Colonic mucosa (tissue), 4 donors: Measurements from ENCODE around the gene SNX5. TPM values are rescaled to one million over a fixed set of nuclear protein-coding genes. Genes with fewer than 3 reads are reported as not detected.

ENCODE experiments used
- DNase-seq: peaks from one replicate; pipeline ENCODE4 v3.0.0-alpha.2; 2020
- H3K27ac ChIP-seq: fragments of 200-600 bp; one replicate; pipeline ENCODE4 v1.8.0; 2021
- H3K27me3 ChIP-seq: fragments of 200-600 bp; one replicate; pipeline ENCODE4 v1.8.0; 2021
- H3K36me3 ChIP-seq: fragments of 200-600 bp; one replicate; pipeline ENCODE4 v1.8.0; 2021
- H3K4me1 ChIP-seq: fragments of 200-600 bp; one replicate; pipeline ENCODE4 v1.8.0; 2021; ENCODE audit warnings: mild to moderate bottlenecking
- H3K4me3 ChIP-seq: fragments of 200-600 bp; one replicate; pipeline ENCODE4 v1.8.0; 2021
- H3K9ac ChIP-seq, 2 donors: one replicate each; pipeline ENCODE4 v1.7.0; 2013; ENCODE audit warnings: control low read depth in 2 of 2, low read depth in 2 of 2, low read length in 2 of 2
- H3K9me3 ChIP-seq: fragments of 200-600 bp; one replicate; pipeline ENCODE4 v1.8.0; 2021
- CTCF ChIP-seq: fragments of 200-600 bp; IDR thresholded peaks from one replicate; pipeline ENCODE4 v1.8.0; 2022; ENCODE audit warnings: antibody characterized with exemption, mild to moderate bottlenecking
- intact Hi-C: fragments of 100-400 bp; cut with DNase I; formaldehyde crosslinking; loops from one replicate; pipeline ENCODE4 v1.14.1; 2022
- total RNA-seq, 2 donors: library from RNA; stranded (reverse); fragmentation: NEBNext Ultra II Directional in 1 of 2; extraction: Animal tissue kit (Norgen Biotek cat#: 25700) in 1 of 2; gene quantifications; one replicate each; pipeline ENCODE4 v1.2.1, GENCODE V29; 2021
- donor health status: healthy.
- donor health status: DM: no; HTN: no; CAD: no.
- donor health status: DM: no; HTN: no; CAD: no.

Gene SNX5
- total RNA-seq, 2 donors from 2014 or later: 116 to 119 TPM

GRCh38 chr20:17999566-17999965 lies 31.0 kb upstream of the SNX5 start:
- Histone ChIP-seq H3K27me3 (no peaks in the 10 kb centered on the region), H3K9me3 (no peaks in the 10 kb centered on the region), H3K9ac (no peak overlapping the region), H3K4me3 (no peak overlapping the region), H3K27ac (no peak overlapping the region), H3K4me1 (no peaks in the 10 kb centered on the region), H3K36me3 (no peaks in the 10 kb centered on the region)
- intact Hi-C loops: loop anchor here (10.0 kb wide), 2 partner anchors 465 to 495 kb away; partner anchors contain the start of gene BFSP1
- no peak for TF ChIP-seq CTCF
- DNase-seq: no peak

- no peak for DNase-seq
- H3K27ac ChIP-seq: no peak overlapping the region
- no peaks in the 10 kb centered on the region for H3K36me3 ChIP-seq
- no peak for TF ChIP-seq CTCF
- intact Hi-C loops: loop anchor here (10.0 kb wide), 2 partner anchors 464 to 494 kb away; partner anchors contain the start of gene BFSP1
- no peaks in the 10 kb centered on the region for H3K27me3 ChIP-seq
- no peak overlapping the region for H3K4me3 ChIP-seq
- H3K9me3 ChIP-seq: no peaks in the 10 kb centered on the region
- no peak overlapping the region for H3K9ac ChIP-seq
- H3K4me1 ChIP-seq: no peaks in the 10 kb centered on the region
Measured at GRCh38 chr20:17998446-17998845, 29.9 kb upstream of the SNX5 start.

GRCh38 chr20:17995967-17996819 lies 27.6 kb upstream of the SNX5 start:
- no peaks in the 10 kb centered on the region for H3K36me3 ChIP-seq
- H3K27me3 ChIP-seq: no peaks in the 10 kb centered on the region
- no peak overlapping the region for H3K27ac ChIP-seq
- peak; percentile 60 for DNase-seq
- H3K9me3 ChIP-seq: no peaks in the 10 kb centered on the region
- no peaks in the 10 kb centered on the region for H3K4me1 ChIP-seq
- intact Hi-C loops: loop anchor here (10.0 kb wide), 2 partner anchors 461 to 491 kb away; partner anchors contain the start of gene BFSP1
- peak; percentile 99 for TF ChIP-seq CTCF
- peak overlapping the region in 1 of 2 donors; percentile 46 for H3K9ac ChIP-seq
- H3K4me3 ChIP-seq: no peak overlapping the region

GRCh38 chr20:17993546-17993945 lies 25.0 kb upstream of the SNX5 start:
- no peaks in the 10 kb centered on the region for H3K27me3 ChIP-seq
- no peak overlapping the region for H3K27ac ChIP-seq
- intact Hi-C loops: loop anchor here (10.0 kb wide), 2 partner anchors 459 to 489 kb away; partner anchors contain the start of gene BFSP1
- DNase-seq: no peak
- no peaks in the 10 kb centered on the region for H3K9me3 ChIP-seq
- H3K36me3 ChIP-seq: no peaks in the 10 kb centered on the region
- no peak overlapping the region for H3K9ac ChIP-seq
- H3K4me1 ChIP-seq: no peaks in the 10 kb centered on the region
- no peak for TF ChIP-seq CTCF
- no peak overlapping the region for H3K4me3 ChIP-seq

- no peaks in the 10 kb centered on the region for H3K27me3 ChIP-seq
- no peak overlapping the region for H3K4me3 ChIP-seq
- H3K27ac ChIP-seq: no peak overlapping the region
- intact Hi-C loops: loop anchor here (10.0 kb wide), 2 partner anchors 458 to 488 kb away; partner anchors contain the start of gene BFSP1
- no peak for TF ChIP-seq CTCF
- H3K9me3 ChIP-seq: no peaks in the 10 kb centered on the region
- H3K9ac ChIP-seq: no peak overlapping the region
- DNase-seq: no peak
- H3K36me3 ChIP-seq: no peaks in the 10 kb centered on the region
- no peaks in the 10 kb centered on the region for H3K4me1 ChIP-seq
Measured at GRCh38 chr20:17992847-17993513, 24.4 kb upstream of the SNX5 start.
